Measurements from ENCODE around the gene C9orf50.
A peak's percentile ranks its signal among the peaks of the same experiment; 100 is the strongest.
"Not testable (repeated sequence)": the region's sequence is repeated elsewhere in the genome, so short reads cannot be mapped to it uniquely, and the experiment has no call there.

The C9orf50 gene

GRCh38 chr9:129648764-129649115 lies 27.8 kb upstream of the C9orf50 start:
- DNase-seq (ENCODE audit: extremely low spot score, insufficient read length, low read depth) (no peak), FAIRE-seq (no peak)

GRCh38 chr9:129648092-129648763 lies 27.3 kb upstream of the C9orf50 start:
- FAIRE-seq: no peak
- DNase-seq (ENCODE audit: extremely low spot score, insufficient read length, low read depth): no peak

GRCh38 chr9:129647635-129648034 lies 26.7 kb upstream of the C9orf50 start:
- DNase-seq (ENCODE audit: extremely low spot score, insufficient read length, low read depth): no peak
- FAIRE-seq: no peak

- no peak for DNase-seq (ENCODE audit: extremely low spot score, insufficient read length, low read depth)
These were observed 25.8 kb upstream of the C9orf50 start for GRCh38 chr9:129646654-129647053.

GRCh38 chr9:129646252-129646651 lies 25.4 kb upstream of the C9orf50 start:
- DNase-seq (ENCODE audit: extremely low spot score, insufficient read length, low read depth): no peak
- no peak for FAIRE-seq

More at GRCh38 chr9:129646654-129647053, 25.8 kb upstream of the C9orf50 start:
- FAIRE-seq: no peak

- no peak for DNase-seq (ENCODE audit: extremely low spot score, insufficient read length, low read depth)
- FAIRE-seq: no peak
These were observed 24.0 kb upstream of the C9orf50 start for GRCh38 chr9:129644902-129645301.

GRCh38 chr9:129644365-129644764 lies 23.5 kb upstream of the C9orf50 start:
- DNase-seq (ENCODE audit: extremely low spot score, insufficient read length, low read depth) (no peak), FAIRE-seq (no peak)

GRCh38 chr9:129643706-129644105 lies 22.8 kb upstream of the C9orf50 start:
- FAIRE-seq: no peak

GRCh38 chr9:129641750-129642585 lies 21.1 kb upstream of the C9orf50 start, which contains the start of gene ASB6:
Gene ASB6 (minus strand): TSS chr9:129642151. CDS start chr9:129641999, 152 bp downstream.
- DNase-seq (ENCODE audit: extremely low spot score, insufficient read length, low read depth) (peak; percentile 99), FAIRE-seq (peak; percentile 97)

More at GRCh38 chr9:129643706-129644105, 22.8 kb upstream of the C9orf50 start:
- DNase-seq (ENCODE audit: extremely low spot score, insufficient read length, low read depth): no peak

GRCh38 chr9:129640871-129641749 lies 20.2 kb upstream of the C9orf50 start:
- FAIRE-seq: no peak
- no peak for DNase-seq (ENCODE audit: extremely low spot score, insufficient read length, low read depth)

GRCh38 chr9:129640086-129640870 lies 19.4 kb upstream of the C9orf50 start:
- DNase-seq (ENCODE audit: extremely low spot score, insufficient read length, low read depth) (no peak), FAIRE-seq (no peak)

GRCh38 chr9:129639756-129640085 lies 18.8 kb upstream of the C9orf50 start:
- no peak for FAIRE-seq
- no peak for DNase-seq (ENCODE audit: extremely low spot score, insufficient read length, low read depth)

GRCh38 chr9:129639034-129639630 lies 18.2 kb upstream of the C9orf50 start:
- FAIRE-seq (no peak), DNase-seq (ENCODE audit: extremely low spot score, insufficient read length, low read depth) (no peak)

GRCh38 chr9:129637673-129638439 lies 17.0 kb upstream of the C9orf50 start:
- DNase-seq (ENCODE audit: extremely low spot score, insufficient read length, low read depth): no peak
- FAIRE-seq: no peak

- FAIRE-seq (no peak), DNase-seq (ENCODE audit: extremely low spot score, insufficient read length, low read depth) (no peak)
These were observed 16.2 kb upstream of the C9orf50 start for GRCh38 chr9:129637102-129637501.

GRCh38 chr9:129636343-129636742 lies 15.4 kb upstream of the C9orf50 start:
- not testable (repeated sequence) for DNase-seq (ENCODE audit: extremely low spot score, insufficient read length, low read depth); FAIRE-seq

- DNase-seq (ENCODE audit: extremely low spot score, insufficient read length, low read depth): no peak
- FAIRE-seq: no peak
These were observed 14.5 kb upstream of the C9orf50 start for GRCh38 chr9:129635099-129636065.
